Measurements from ENCODE around the gene ZBTB11. TPM values are rescaled to one million over a fixed set of nuclear protein-coding genes. Genes with fewer than 3 reads are reported as not detected.

The ZBTB11 gene
- polyA plus RNA-seq, 3 donors, result 5.1 to 20.2 (median 6.8) TPM

GRCh38 chr3:101603184-101603583, 73.7 kb downstream of the ZBTB11 start:
- Mint-ChIP-seq H3K27me3 (ENCODE audit: low read depth in 3 of 3) (no peaks in the 10 kb centered on the region), H3K9me3 (peaks cover 2 to 23% (median 6%) of the 10 kb centered on the region in 7 donors), H3K4me3 (no peak overlapping the region), H3K27ac (peak overlapping the region in 1 of 7 donors; percentile 27), H3K4me1 (no peaks in the 10 kb centered on the region), H3K36me3 (peaks cover 0 to 3% of the 10 kb centered on the region in 2 donors)
- H3K79me2 ChIP-seq (ENCODE audit: insufficient read depth, low read length), result no peaks in the 10 kb centered on the region
- WGBS (ENCODE audit: insufficient coverage), result 100% methylated on average over 1 of the region's 1 CpG
- no peaks in the 10 kb centered on the region for H3K36me3 ChIP-seq (replicated peaks in 1 of 2; ENCODE audit: control insufficient read depth in 1 of 2, insufficient read depth in 2 of 2, low read length in 2 of 2)
- no peak for TF ChIP-seq CTCF (IDR thresholded peaks at IDR 0.05)
- no peak overlapping the region for H3K4me2 ChIP-seq (replicated peaks; ENCODE audit: extremely low read depth, low read length, poor library complexity, severe bottlenecking)
- no peak overlapping the region for H3K27ac ChIP-seq (ENCODE audit: low read depth in 1 of 2, low read length in 2 of 2)
- intact Hi-C loops (cut with micrococcal nuclease), result no loop called here
- no peak overlapping the region for H3K4me3 ChIP-seq (replicated peaks in 1 of 3; ENCODE audit: low read depth in 2 of 3, low read length in 3 of 3)
- H3K9ac ChIP-seq (ENCODE audit: insufficient read depth, low read length, poor library complexity, severe bottlenecking), result no peak overlapping the region
- H3K9me3 ChIP-seq (replicated peaks in 1 of 2; ENCODE audit: control insufficient read depth in 1 of 2, insufficient read depth in 1 of 2, low read length in 2 of 2), result peaks cover 0 to 9% of the 10 kb centered on the region in 2 donors
- H3K4me1 ChIP-seq (ENCODE audit: control insufficient read depth in 1 of 2, insufficient read depth in 2 of 2, low read length in 2 of 2), result no peaks in the 10 kb centered on the region
- DNase-seq, result no peak
- H3K27me3 ChIP-seq (ENCODE audit: control insufficient read depth in 2 of 2, insufficient read depth in 2 of 2, low read length in 2 of 2), result no peaks in the 10 kb centered on the region
- H4K20me1 ChIP-seq (ENCODE audit: insufficient read depth, low read length), result no peaks in the 10 kb centered on the region
- H2AFZ ChIP-seq (ENCODE audit: insufficient read depth, low read depth, low read length, poor library complexity, severe bottlenecking), result no peak overlapping the region

DNA sequence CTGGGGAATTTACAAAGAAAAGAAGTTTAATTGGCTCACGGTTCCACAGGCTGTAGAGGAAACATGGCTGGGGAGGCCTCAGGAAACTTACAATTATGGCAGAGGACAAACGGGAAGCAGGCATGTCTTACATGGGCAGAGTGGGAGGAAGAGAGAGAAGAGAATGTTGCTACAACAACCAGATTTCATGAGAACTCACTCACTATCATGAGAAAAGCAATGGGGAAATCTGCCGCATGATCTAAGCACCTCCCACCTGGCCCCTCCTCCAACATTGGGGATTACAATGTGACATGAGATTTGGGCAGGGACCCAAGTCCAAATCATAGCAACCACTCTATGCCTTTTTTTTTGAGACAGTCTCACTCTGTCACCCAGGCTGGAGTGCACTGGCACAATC, 74.2 kb downstream of the ZBTB11 start:
- 100% methylated on average over 1 of the region's 3 CpGs for WGBS (ENCODE audit: insufficient coverage)

More for the DNA sequence above, 74.2 kb downstream of the ZBTB11 start:
- H3K4me1 ChIP-seq (ENCODE audit: control insufficient read depth in 1 of 2, insufficient read depth in 2 of 2, low read length in 2 of 2), result no peaks in the 10 kb centered on the region
- no peaks in the 10 kb centered on the region for H3K4me1 Mint-ChIP-seq
- H3K4me2 ChIP-seq (replicated peaks; ENCODE audit: extremely low read depth, low read length, poor library complexity, severe bottlenecking), result no peak overlapping the region
- peaks cover 0 to 3% of the 10 kb centered on the region in 2 donors for H3K36me3 Mint-ChIP-seq
- no peak overlapping the region for H3K4me3 Mint-ChIP-seq
- no peak for TF ChIP-seq CTCF (IDR thresholded peaks at IDR 0.05)
- H3K4me3 ChIP-seq (replicated peaks in 1 of 3; ENCODE audit: low read depth in 2 of 3, low read length in 3 of 3), result no peak overlapping the region
- H3K27me3 ChIP-seq (ENCODE audit: control insufficient read depth in 2 of 2, insufficient read depth in 2 of 2, low read length in 2 of 2), result no peaks in the 10 kb centered on the region
- H3K27ac Mint-ChIP-seq, result peak overlapping the region in 3 of 7 donors; percentile 11 to 41 (median 38)
- no peaks in the 10 kb centered on the region for H3K27me3 Mint-ChIP-seq (ENCODE audit: low read depth in 3 of 3)
- no peaks in the 10 kb centered on the region for H3K79me2 ChIP-seq (ENCODE audit: insufficient read depth, low read length)
- H2AFZ ChIP-seq (ENCODE audit: insufficient read depth, low read depth, low read length, poor library complexity, severe bottlenecking), result no peak overlapping the region
- H3K9ac ChIP-seq (ENCODE audit: insufficient read depth, low read length, poor library complexity, severe bottlenecking), result no peak overlapping the region
- intact Hi-C loops (cut with micrococcal nuclease), result no loop called here
- peaks cover 0 to 9% of the 10 kb centered on the region in 2 donors for H3K9me3 ChIP-seq (replicated peaks in 1 of 2; ENCODE audit: control insufficient read depth in 1 of 2, insufficient read depth in 1 of 2, low read length in 2 of 2)
- no peak for DNase-seq
- H3K27ac ChIP-seq (ENCODE audit: low read depth in 1 of 2, low read length in 2 of 2), result no peak overlapping the region
- H3K36me3 ChIP-seq (replicated peaks in 1 of 2; ENCODE audit: control insufficient read depth in 1 of 2, insufficient read depth in 2 of 2, low read length in 2 of 2), result no peaks in the 10 kb centered on the region
- peaks cover 2 to 23% (median 6%) of the 10 kb centered on the region in 7 donors for H3K9me3 Mint-ChIP-seq
- H4K20me1 ChIP-seq (ENCODE audit: insufficient read depth, low read length), result no peaks in the 10 kb centered on the region

Small RNA genes within 50 kb of the gene (small RNA-seq; reads per million reads assigned to genes)
- gene RF00019 (ENCODE audit: insufficient read length, low read depth), result not detected
- not detected for gene RNU6-1256P (ENCODE audit: insufficient read length, low read depth)
- gene RNY1P12 (ENCODE audit: insufficient read length, low read depth), result not detected

Other genes starting within 250 kb of the ZBTB11 start
- gene SENP7, start 163.9 kb downstream of the ZBTB11 start, polyA plus RNA-seq, result 10 to 100 TPM in 1 of 3 donors, 1 to 10 TPM in 2; 1.6 to 12.4 (median 3.8) TPM
- gene TRMT10C, start 115.3 kb downstream of the ZBTB11 start, polyA plus RNA-seq, result 10 to 100 TPM in 2 of 3 donors, 1 to 10 TPM in 1; 4.1 to 21.0 (median 14.6) TPM
- 10 to 100 TPM; 32.0 to 68.2 (median 57.4) TPM for gene PCNP, start 103.0 kb downstream of the ZBTB11 start, polyA plus RNA-seq
- gene RPL24, start 9.6 kb upstream of the ZBTB11 start, polyA plus RNA-seq, result 100 to 1,000 TPM; 445 to 996 (median 586) TPM
- gene CEP97, start 47.5 kb upstream of the ZBTB11 start, polyA plus RNA-seq, result 1 to 10 TPM in 2 of 3 donors, under 1 TPM in 1; 0.79 to 1.7 (median 1.5) TPM
- 10 to 100 TPM; 14.6 to 35.8 (median 19.8) TPM for gene NXPE3, start 102.1 kb upstream of the ZBTB11 start, polyA plus RNA-seq
- gene NFKBIZ, start 172.4 kb upstream of the ZBTB11 start, polyA plus RNA-seq, result 100 to 1,000 TPM in 1 of 3 donors, 10 to 100 TPM in 2; 71.0 to 592 (median 84.9) TPM